ENCODE results near the gene MTA1. TPM values are rescaled to one million over a fixed set of nuclear protein-coding genes. Genes with fewer than 3 reads are reported as not detected.

MTA1 gene
- total RNA-seq, 1 experiment from 2014 or later = 166 TPM

GRCh38 chr14:105378873-105379685, 40.5 kb upstream of the MTA1 start:
- intact Hi-C loops (cut with micrococcal nuclease) = no loop called here
- ChIA-PET POLR2A (interaction anchor here (0.7 kb wide), 1 partner anchor 14 kb away, joined by 3 read pairs; no protein-coding TSS in a partner anchor), CTCF (interaction anchor here (0.7 to 1.2 kb wide), 2 partner anchors 19 to 111 kb away, joined by 3 to 5 read pairs; no protein-coding TSS in a partner anchor)
- TF ChIP-seq CTCF (IDR thresholded peaks at IDR 0.05; ENCODE audit: unreplicated experiment) = no peak
- Mint-ChIP-seq H3K9me3 (ENCODE audit: unreplicated experiment) (no peaks in the 10 kb centered on the region), H3K27ac (ENCODE audit: low read depth, unreplicated experiment) (no peak overlapping the region), H3K27me3 (ENCODE audit: insufficient read depth, unreplicated experiment) (no peaks in the 10 kb centered on the region), H3K4me1 (ENCODE audit: insufficient read depth, unreplicated experiment) (no peaks in the 10 kb centered on the region), H3K36me3 (ENCODE audit: insufficient read depth, unreplicated experiment) (no peaks in the 10 kb centered on the region), H3K4me3 (ENCODE audit: unreplicated experiment) (no peak overlapping the region)
- no peak for DNase-seq (ENCODE audit: unreplicated experiment)
- no TSS peak for BruUV-seq (replicated peaks)

- POLR2A ChIA-PET = no interaction called here
- no peak overlapping the region for H3K27ac Mint-ChIP-seq (ENCODE audit: low read depth, unreplicated experiment)
- no TSS peak for BruUV-seq (replicated peaks)
- peaks cover 5% of the 10 kb centered on the region for H3K36me3 Mint-ChIP-seq (ENCODE audit: insufficient read depth, unreplicated experiment)
- H3K9me3 Mint-ChIP-seq (ENCODE audit: unreplicated experiment) = no peaks in the 10 kb centered on the region
- no peak for DNase-seq (ENCODE audit: unreplicated experiment)
- H3K4me1 Mint-ChIP-seq (ENCODE audit: insufficient read depth, unreplicated experiment) = no peaks in the 10 kb centered on the region
- no peak overlapping the region for H3K4me3 Mint-ChIP-seq (ENCODE audit: unreplicated experiment)
- intact Hi-C loops (cut with micrococcal nuclease) = no loop called here
- CTCF ChIA-PET = interaction anchor here (0.7 to 1.2 kb wide), 2 partner anchors 18 to 110 kb away, joined by 3 to 5 read pairs; no protein-coding TSS in a partner anchor
- no peak for TF ChIP-seq CTCF (IDR thresholded peaks at IDR 0.05; ENCODE audit: unreplicated experiment)
- no peaks in the 10 kb centered on the region for H3K27me3 Mint-ChIP-seq (ENCODE audit: insufficient read depth, unreplicated experiment)
Measured at GRCh38 chr14:105379946-105380345, 39.7 kb upstream of the MTA1 start.

GRCh38 chr14:105380756-105381155, 38.9 kb upstream of the MTA1 start:
- Mint-ChIP-seq H3K4me1 (ENCODE audit: insufficient read depth, unreplicated experiment) (no peaks in the 10 kb centered on the region), H3K27ac (ENCODE audit: low read depth, unreplicated experiment) (no peak overlapping the region), H3K4me3 (ENCODE audit: unreplicated experiment) (no peak overlapping the region), H3K27me3 (ENCODE audit: insufficient read depth, unreplicated experiment) (no peaks in the 10 kb centered on the region), H3K36me3 (ENCODE audit: insufficient read depth, unreplicated experiment) (peaks cover 9% of the 10 kb centered on the region), H3K9me3 (ENCODE audit: unreplicated experiment) (no peaks in the 10 kb centered on the region)
- DNase-seq (ENCODE audit: unreplicated experiment) = no peak
- ChIA-PET CTCF (no interaction called here), POLR2A (no interaction called here)
- no TSS peak for BruUV-seq (replicated peaks)
- intact Hi-C loops (cut with micrococcal nuclease) = no loop called here
- no peak for TF ChIP-seq CTCF (IDR thresholded peaks at IDR 0.05; ENCODE audit: unreplicated experiment)

GRCh38 chr14:105381446-105382342, 37.9 kb upstream of the MTA1 start:
- CTCF ChIA-PET = interaction anchor here (0.6 to 1.1 kb wide), 2 partner anchors 8 to 12 kb away, joined by 3 read pairs; no protein-coding TSS in a partner anchor
- DNase-seq (ENCODE audit: unreplicated experiment) = no peak
- POLR2A ChIA-PET = no interaction called here
- Mint-ChIP-seq H3K9me3 (ENCODE audit: unreplicated experiment) (no peaks in the 10 kb centered on the region), H3K36me3 (ENCODE audit: insufficient read depth, unreplicated experiment) (peaks cover 9% of the 10 kb centered on the region), H3K4me1 (ENCODE audit: insufficient read depth, unreplicated experiment) (no peaks in the 10 kb centered on the region), H3K27me3 (ENCODE audit: insufficient read depth, unreplicated experiment) (no peaks in the 10 kb centered on the region), H3K4me3 (ENCODE audit: unreplicated experiment) (no peak overlapping the region), H3K27ac (ENCODE audit: low read depth, unreplicated experiment) (no peak overlapping the region)
- intact Hi-C loops (cut with micrococcal nuclease) = no loop called here
- no TSS peak for BruUV-seq (replicated peaks)
- TF ChIP-seq CTCF (IDR thresholded peaks at IDR 0.05; ENCODE audit: unreplicated experiment) = no peak

Data from MCF 10A (cell line).